GM12875 (cell line): ENCODE measurements around the gene HCN2.

Experiments used
- H3K4me3 ChIP-seq: one replicate; pipeline ENCODE4 v1.5.1; 2011; ENCODE audit warnings: low read depth, low read length, control low read depth
- TF ChIP-seq, protein P1 (sequence below): IDR thresholded peaks from 2 replicates; pipeline ENCODE4 v1.5.1; 2011; ENCODE audit warnings: low read depth, mild to moderate bottlenecking, control low read depth, inconsistent platforms, low read length, moderate library complexity, borderline replicate concordance; ENCODE audit not compliant: insufficient read depth

Gene HCN2

DNA sequence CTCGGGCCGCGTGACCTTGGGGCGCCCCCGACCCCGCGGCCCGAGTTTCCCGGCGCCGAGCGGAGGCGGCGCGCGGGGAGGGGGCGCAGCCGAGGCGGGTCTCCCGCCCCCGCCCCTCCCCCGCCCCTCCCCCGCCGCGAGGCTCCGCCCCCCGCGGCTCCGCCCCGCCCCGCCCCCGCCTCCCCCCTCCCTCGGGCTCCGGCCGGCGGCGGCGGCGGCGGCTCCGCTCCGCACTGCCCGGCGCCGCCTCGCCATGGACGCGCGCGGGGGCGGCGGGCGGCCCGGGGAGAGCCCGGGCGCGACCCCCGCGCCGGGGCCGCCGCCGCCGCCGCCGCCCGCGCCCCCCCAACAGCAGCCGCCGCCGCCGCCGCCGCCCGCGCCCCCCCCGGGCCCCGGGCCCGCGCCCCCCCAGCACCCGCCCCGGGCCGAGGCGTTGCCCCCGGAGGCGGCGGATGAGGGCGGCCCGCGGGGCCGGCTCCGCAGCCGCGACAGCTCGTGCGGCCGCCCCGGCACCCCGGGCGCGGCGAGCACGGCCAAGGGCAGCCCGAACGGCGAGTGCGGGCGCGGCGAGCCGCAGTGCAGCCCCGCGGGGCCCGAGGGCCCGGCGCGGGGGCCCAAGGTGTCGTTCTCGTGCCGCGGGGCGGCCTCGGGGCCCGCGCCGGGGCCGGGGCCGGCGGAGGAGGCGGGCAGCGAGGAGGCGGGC, at the start of gene HCN2:
HCN2 (plus strand) TSS at position 189 of the 703 bp plus-strand sequence; CDS start at position 254, 65 bp downstream.
- H3K4me3 ChIP-seq: no peak within 1 kb of the TSS
- TF ChIP-seq, protein P1, sequence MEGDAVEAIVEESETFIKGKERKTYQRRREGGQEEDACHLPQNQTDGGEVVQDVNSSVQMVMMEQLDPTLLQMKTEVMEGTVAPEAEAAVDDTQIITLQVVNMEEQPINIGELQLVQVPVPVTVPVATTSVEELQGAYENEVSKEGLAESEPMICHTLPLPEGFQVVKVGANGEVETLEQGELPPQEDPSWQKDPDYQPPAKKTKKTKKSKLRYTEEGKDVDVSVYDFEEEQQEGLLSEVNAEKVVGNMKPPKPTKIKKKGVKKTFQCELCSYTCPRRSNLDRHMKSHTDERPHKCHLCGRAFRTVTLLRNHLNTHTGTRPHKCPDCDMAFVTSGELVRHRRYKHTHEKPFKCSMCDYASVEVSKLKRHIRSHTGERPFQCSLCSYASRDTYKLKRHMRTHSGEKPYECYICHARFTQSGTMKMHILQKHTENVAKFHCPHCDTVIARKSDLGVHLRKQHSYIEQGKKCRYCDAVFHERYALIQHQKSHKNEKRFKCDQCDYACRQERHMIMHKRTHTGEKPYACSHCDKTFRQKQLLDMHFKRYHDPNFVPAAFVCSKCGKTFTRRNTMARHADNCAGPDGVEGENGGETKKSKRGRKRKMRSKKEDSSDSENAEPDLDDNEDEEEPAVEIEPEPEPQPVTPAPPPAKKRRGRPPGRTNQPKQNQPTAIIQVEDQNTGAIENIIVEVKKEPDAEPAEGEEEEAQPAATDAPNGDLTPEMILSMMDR: no peak

DNA sequence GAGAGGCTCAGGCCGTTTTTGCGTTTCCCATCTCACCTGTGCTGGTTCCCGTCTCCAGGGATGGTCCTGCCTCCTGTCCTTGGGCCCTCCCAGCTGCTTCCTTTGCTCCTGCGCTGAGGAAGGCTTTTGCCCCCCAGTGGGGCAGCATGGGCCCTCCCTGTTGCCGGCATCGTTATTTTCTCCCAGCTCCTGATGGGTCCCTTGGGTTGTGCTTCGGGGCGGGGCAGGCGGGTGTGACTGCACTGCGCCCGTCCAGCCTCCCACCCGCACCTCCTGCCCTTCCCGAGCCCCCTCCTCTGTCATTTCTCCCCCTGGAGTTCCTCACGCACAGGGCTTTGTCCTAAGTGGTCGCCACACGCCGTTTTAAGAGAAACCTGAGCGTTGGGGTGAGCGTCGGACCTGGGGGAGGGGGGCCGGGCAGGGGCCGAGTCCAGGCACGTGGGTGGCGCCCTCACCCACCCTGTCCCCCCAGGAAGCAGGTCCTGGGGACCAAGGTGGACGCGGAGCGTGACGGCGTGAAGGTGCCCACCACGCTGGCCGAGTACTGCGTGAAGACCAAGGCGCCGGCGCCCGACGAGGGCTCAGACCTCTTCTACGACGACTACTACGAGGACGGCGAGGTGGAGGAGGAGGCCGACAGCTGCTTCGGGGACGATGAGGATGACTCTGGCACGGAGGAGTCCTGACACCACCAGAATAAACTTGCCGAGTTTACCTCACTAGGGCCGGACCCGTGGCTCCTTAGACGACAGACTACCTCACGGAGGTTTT, 48.6 kb upstream of the HCN2 start:
- H3K4me3 ChIP-seq: no peak overlapping the region
- TF ChIP-seq, protein P1: no peak

DNA sequence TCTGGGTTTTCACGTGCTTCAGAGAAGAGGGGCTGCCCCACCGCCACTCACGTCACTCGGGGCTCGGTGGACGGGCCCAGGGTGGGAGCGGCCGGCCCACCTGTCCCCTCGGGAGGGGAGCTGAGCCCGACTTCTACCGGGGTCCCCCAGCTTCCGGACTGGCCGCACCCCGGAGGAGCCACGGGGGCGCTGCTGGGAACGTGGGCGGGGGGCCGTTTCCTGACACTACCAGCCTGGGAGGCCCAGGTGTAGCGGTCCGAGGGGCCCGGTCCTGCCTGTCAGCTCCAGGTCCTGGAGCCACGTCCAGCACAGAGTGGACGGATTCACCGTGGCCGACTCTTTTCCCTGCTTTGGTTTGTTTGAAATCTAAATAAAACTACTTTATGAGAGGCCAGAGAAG, 48.0 kb upstream of the HCN2 start:
- TF ChIP-seq, protein P1: no peak
- H3K4me3 ChIP-seq: no peak overlapping the region

DNA sequence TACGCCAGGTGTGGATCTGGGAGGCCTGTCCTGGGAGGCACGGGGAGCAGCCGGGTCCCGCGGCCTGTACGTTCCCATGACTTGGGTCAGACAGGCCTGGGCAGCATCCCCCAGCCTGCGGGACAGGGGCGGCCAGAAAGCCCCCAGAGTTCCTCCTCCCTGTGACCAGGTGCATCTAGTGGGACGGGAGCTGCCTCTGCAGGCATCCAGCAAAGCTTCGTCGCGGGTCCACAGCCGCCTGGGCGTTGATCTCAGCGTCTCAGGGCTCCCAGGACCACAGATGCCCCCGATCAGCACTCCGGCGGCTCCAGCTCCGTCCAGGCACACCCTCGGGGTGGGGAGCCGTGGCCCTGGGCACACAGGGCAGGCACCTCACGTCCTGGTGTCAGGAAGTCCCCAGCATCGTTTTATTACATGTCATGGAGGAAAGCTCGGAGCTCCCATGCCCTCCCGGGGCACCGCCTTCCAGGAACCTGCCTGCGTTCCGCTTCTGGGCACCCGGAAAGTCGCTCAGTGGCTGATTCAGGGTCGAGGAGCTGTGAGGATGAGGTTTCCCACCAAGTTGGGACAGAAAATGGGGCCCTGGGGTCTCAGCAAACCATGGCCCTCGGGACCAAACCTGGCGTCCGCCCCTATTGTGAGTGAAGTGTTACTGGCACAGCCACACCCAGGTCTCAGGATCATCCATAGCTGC, 47.4 kb upstream of the HCN2 start:
- H3K4me3 ChIP-seq: no peak overlapping the region
- TF ChIP-seq, protein P1: no peak

DNA sequence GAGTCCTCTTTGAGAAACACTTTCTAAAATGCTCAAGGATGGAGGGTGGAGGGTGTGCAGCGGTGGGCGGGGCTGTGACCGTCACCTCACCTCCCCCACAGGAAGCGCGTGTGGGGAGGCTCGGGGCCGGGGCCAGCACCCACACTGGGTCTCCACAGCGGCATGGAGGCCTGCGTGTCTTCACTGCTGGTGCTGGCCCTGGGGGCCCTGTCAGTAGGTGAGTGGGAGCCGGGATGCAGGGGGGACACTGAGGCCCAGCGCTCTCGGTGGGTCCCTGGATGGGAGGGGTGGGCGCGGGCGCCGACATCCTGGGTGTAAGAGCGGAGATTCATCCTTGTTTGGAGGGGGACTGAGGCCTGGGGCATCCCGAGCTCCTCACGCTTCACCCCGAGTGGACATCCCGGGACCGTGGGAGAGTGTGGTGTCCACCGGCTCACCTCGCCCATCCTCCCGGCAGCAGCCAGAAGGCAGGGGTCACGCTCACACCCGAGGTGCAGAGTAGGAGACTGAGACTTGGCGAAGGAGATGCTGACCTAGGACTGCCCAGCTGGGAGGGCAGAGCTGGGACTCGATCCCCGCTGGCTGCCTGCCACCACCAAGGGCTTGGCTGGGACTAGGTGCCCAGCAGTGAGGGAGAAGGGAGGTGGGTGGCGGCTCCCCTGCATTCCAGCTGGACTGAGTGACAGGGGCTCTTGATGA, 45.6 kb upstream of the HCN2 start, which contains the start of gene GZMM:
GZMM (plus strand) TSS at position 144 of the 699 bp plus-strand sequence; CDS start at position 163, 19 bp downstream.
- TF ChIP-seq, protein P1: no peak
- H3K4me3 ChIP-seq: no peak within 1 kb of the TSS

DNA sequence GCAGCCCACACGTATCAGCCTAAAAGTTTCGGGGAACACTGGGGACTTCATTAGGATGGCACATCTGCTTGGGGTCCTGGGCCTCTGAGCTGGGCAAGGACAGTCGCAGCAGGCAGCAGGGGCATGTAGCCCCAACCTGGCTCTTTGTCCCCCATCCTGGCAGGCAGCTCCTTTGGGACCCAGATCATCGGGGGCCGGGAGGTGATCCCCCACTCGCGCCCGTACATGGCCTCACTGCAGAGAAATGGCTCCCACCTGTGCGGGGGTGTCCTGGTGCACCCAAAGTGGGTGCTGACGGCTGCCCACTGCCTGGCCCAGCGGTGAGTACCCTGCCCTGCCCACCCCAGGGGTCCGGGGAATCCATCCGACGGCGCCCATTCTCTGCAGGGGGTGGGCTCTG, 42.6 kb upstream of the HCN2 start:
- TF ChIP-seq, protein P1: no peak
- no peak overlapping the region for H3K4me3 ChIP-seq
